ENCODE results near the gene FAM131A.
A peak's percentile ranks its signal among the peaks of the same experiment; 100 is the strongest.

The FAM131A gene

DNA sequence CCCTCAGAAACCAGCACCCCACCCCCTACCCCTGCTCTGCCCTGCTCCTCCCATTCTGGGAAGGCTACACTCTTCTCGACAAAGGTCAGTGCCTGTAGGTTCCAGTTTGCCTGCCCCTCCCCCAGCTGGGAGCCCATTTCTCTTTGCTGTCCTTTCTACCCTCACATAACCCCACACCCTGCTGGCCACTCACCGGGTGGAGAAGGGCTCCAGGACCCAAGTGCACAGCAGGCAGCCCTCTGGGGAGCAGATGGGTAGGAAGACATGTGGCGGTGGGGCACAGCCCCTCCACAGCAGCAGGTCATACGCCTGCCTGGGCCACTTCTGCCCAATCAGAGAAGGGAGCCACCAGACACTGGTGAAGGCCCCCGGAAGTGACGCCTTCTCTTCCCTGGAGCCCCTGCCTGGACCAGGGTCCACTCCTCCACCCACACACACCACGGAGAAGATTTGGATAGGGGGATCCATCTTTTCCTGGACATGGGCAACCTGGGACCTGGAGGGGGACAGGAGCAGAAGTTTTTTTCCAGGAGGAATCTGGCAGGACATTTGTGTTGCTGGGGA lies 40.6 kb downstream of the FAM131A start, which contains the start of gene THPO:
Gene THPO, minus strand, starts transcription at position 326 of the 564 bp plus-strand sequence. CDS start 1,948 bp downstream, outside the sequence.
- peak in 2 of 14 donors; percentile 22 to 72 for DNase-seq

GRCh38 chr3:184378651-184379357 lies 41.4 kb downstream of the FAM131A start:
- DNase-seq = no peak

DNA sequence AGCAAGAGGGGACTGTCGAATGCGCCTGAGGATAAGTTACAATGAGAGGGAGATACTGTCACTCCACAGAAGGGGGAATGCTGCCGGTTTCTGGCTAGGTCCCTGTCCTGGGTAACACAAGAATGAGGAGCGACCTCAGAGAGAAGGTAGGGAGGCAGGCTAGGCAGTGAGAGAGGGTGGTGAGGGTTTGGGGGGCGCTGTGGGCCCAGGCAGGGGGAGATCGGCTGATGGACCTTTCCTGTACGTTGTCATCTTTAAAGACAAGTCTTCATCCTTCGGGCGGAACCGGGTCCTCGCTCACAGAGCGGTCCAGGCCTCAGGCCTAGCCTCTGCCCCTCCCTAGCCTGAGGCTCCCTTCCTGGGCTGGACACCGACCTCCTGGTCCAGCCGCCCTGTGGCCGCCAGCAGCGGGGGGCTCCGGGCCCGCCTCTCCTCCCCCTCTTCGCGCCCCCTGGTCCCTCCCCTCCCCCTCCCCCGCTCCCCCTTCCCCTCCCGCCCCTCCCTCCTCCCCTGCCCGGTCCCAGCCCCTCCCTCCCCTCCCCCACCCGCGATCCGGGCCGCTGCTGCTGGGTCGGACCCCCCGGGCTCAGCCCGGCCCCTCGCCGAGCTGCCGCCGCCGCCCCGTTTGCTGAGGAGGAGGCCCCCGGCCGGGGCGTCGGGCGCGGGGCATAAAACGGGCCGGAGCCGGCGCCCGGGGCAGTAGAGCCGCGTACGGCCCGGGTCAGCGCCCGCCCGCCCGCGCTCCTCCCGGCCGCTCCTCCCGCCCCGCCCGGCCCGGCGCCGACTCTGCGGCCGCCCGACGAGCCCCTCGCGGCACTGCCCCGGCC lies 42.2 kb downstream of the FAM131A start, which contains the start of gene CHRD:
Gene CHRD, plus strand, starts transcription at position 697 of the 827 bp plus-strand sequence. CDS start 265 bp downstream, outside the sequence.
- peak in 2 of 14 donors; percentile 32 to 33 for DNase-seq

- peak in 5 of 14 donors; percentile 24 to 55 (median 45) for DNase-seq
Measured at GRCh38 chr3:184380185-184380626, 42.8 kb downstream of the FAM131A start.

DNA sequence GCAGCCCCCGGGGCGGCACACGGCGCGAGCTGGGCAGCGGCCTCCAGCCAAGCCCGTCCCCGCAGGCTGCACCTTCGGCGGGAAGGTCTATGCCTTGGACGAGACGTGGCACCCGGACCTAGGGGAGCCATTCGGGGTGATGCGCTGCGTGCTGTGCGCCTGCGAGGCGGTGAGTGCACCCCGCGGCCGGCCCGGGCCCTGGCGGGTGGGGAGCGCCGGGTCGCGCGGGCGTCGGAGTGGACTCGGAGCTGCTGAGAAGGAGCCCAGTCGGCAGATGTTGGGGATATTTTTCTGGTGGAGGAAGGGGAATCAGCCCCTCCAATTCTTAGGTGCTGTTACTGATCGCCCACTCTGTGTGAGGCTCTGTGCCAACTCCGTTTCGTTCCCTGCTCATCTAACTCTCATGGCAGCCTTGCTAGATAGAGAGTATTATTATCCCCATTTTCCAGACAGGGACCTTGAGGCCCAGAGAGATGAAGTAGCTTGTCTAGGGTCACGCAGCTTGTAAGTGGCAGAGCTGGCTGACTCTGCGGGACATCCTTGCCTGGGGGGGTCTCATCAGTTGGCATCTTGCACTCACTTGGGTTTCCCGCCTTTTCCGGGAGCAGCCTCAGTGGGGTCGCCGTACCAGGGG lies 43.3 kb downstream of the FAM131A start:
- DNase-seq = no peak

GRCh38 chr3:184381261-184382224 lies 44.1 kb downstream of the FAM131A start:
- peak in 1 of 14 donors; percentile 47 for DNase-seq

GRCh38 chr3:184382326-184383032 lies 45.1 kb downstream of the FAM131A start:
- no peak for DNase-seq

DNA sequence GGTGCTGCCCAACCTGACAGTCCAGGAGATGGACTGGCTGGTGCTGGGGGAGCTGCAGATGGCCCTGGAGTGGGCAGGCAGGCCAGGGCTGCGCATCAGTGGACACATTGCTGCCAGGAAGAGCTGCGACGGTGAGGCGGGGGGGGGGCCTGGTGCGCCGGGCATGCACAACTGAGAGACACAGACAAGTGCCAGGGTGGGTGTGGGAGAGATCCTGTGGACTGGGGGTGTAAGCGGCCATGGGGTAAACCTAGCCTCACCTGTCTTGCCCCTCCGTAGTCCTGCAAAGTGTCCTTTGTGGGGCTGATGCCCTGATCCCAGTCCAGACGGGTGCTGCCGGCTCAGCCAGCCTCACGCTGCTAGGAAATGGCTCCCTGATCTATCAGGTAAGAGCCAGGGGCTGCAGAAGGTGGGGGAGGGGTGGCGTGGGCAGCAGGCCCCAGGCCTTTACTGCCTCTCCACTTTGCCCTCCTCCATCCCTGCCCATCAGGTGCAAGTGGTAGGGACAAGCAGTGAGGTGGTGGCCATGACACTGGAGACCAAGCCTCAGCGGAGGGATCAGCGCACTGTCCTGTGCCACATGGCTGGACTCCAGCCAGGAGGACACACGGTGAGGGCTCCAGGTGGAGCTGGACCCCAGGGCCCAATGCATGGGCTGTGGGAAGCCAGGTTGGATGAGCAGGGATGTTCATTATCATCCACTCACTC lies 45.8 kb downstream of the FAM131A start:
- DNase-seq = peak in 1 of 14 donors; percentile 55

- DNase-seq = no peak
Measured at GRCh38 chr3:184384342-184384741, 46.9 kb downstream of the FAM131A start.

GRCh38 chr3:184384856-184385422 lies 47.5 kb downstream of the FAM131A start:
- DNase-seq = no peak

DNA sequence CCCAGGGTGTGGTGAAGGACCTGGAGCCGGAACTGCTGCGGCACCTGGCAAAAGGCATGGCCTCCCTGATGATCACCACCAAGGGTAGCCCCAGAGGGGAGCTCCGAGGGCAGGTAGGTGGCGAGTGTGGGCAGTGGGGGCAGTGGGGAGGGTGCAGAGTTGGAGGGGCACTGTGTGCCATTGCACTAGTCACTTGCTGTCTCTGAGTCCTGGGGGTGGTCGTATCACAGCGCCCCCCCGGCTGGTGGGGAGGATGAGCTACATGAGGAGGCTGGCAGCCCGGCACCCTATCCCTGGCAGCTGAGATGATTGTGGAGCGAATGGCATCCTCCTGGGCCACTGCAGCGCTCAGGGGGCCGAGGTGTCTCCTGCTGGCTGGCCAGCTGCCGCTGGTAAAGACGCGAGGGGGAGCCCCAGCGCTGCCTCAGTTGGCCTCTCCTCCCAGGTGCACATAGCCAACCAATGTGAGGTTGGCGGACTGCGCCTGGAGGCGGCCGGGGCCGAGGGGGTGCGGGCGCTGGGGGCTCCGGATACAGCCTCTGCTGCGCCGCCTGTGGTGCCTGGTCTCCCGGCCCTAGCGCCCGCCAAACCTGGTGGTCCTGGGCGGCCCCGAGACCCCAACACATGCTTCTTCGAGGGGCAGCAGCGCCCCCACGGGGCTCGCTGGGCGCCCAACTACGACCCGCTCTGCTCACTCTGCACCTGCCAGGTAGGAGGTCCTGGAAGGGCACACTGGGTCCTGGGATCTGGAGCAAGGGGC lies 48.8 kb downstream of the FAM131A start:
- no peak for DNase-seq

DNA sequence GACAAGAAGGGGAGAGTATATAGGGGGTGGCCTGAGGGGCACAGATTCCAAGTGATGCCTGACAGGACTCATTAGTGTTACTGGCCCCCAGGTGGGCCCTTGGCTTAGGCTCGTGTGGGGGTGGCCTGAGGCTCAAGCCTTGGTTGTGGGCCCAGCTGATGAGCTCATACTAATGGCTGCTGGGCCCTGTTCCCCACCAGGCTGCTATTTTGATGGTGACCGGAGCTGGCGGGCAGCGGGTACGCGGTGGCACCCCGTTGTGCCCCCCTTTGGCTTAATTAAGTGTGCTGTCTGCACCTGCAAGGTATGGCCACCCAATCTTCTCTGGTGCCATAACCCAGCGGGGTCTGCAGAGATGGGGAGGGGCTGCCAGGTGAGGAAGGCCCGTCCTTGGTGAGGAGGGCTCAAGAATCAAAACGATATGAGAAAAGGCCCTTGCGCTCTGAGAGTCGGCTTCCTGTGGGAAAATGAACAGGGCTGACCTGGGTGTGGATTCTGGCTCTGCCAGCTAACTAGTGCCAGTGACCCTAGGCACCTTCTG lies 49.8 kb downstream of the FAM131A start:
- no peak for DNase-seq

DNA sequence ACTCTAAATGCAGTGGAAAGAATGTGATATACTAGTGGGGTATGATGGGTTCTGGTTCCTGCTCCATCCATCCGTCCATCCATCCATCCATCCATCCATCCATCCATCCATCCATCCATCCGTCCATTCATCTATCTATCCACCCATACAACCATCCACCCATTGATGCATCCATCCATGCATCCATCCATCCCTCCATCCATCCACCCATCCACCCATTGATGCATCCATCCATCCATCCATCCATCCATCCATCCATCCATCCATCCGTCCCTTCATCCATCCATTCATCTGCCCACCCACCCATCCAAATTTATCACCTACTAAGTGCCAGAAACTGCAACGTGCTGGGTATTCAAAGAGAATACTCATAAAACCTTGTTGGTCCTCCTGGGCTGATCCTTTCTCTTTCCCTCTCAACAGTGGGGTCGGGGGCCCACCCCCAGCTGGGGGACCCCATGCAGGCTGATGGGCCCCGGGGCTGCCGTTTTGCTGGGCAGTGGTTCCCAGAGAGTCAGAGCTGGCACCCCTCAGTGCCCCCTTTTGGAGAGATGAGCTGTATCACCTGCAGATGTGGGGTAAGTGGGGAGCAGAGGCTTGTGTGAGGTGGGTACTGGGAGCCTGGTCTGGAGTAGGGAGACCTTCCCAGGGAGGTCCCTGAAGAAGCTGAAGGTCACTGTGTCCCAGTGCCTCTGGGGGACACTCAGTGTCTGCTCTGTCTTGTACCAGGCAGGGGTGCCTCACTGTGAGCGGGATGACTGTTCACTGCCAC lies 51.0 kb downstream of the FAM131A start:
- no peak for DNase-seq

- no peak for DNase-seq
Measured at GRCh38 chr3:184388936-184389230, 51.5 kb downstream of the FAM131A start.

- DNase-seq = no peak
Measured at GRCh38 chr3:184389384-184389783, 52.0 kb downstream of the FAM131A start.

DNA sequence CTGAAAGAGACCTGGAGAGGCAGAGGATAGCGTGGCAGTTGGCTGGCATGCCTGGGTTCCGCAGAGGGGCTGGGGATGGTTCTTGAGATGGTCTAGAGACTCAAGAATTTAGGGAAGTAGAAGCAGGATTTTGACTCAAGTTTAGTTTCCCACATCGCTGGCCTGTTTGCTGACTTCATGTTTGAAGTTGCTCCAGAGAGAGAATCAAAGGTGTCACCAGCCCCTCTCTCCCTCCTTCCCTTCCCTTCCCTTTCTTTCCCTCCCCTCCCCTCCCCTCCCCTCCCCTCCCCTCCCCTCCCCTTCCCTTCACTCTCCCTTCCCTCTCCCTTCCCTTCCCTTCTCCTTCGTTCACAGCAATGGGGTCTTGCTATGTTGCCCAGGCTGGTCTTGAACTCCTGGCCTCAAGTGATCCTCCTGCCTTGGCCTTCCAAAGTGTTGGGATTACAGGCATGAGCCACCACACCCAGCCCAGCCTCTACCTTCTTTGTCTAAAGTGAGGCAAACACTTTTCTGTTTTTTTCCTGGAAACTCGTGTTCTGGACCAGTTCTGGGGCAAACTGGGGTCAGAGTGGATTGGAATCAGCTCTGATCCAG lies 52.6 kb downstream of the FAM131A start:
- DNase-seq = no peak

DNA sequence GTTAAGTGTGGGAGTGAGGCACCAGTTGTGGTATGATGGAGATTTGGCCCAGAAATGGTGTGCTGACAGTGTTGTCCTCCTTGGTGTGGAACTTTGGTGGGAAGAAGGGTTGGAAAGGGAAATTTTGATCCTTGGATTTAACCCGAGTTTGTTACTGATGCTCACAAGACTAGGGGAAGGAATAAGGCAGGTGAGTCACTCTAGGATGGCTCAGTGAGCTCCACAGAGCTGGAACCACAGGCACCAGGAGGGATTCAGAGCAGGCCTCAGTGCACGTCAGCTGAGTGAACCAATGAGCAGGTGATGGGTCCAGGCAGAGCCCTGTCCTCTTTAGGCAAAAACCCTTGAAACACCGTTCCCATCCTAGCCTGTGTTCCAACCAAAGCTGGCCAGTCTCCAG lies 53.9 kb downstream of the FAM131A start:
- DNase-seq = no peak

DNA sequence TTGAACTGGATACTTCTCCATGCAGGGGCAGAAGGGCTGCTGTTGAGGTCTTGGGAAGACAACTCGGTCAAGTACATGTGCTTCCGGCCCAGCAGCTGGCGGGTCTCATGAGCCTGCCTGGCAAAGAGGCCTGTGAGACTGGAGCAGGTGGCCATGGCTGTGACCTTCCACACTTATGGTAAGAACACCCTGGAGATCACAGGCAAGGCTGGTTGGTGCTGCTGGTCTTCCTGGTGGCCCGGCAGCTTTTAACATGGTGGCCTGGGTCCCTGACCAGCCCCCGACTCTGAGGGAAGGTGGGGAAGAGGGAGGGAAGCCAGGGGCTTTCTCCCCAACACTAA lies 57.9 kb downstream of the FAM131A start:
- no peak for DNase-seq

All from C1 segment of cervical spinal cord (tissue), 14 donors.